Activated CD8-positive, alpha-beta memory T cell treated with anti-CD3 and anti-CD28 coated beads for 4 hours (primary cell): ENCODE results near the gene RNF223.

Experiments
- DNase-seq, 2 donors: peaks; one replicate each; pipeline ENCODE4 v3.0.0-alpha.2; 2020; ENCODE audit warnings: low read depth in 2 of 2

Gene RNF223

DNA sequence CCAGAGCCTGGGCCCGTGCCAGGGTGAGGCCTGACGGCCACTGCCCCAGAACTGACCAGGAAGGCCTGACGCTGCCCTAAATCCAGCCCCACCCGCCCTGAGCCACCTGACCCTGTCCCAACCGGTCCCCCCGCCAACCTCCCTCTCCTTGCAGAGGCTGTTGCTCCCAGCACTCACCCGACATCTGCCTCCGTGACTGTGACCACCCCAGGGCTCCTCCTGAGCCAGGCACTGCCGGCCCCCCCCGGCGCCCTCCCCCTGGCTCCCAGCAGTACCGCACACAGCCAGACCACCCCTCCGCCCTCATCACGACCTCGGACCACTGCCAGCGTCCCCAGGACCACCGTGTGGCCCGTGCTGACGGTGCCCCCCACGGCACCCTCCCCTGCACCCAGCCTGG lies 27.9 kb downstream of the RNF223 start:
- DNase-seq, result no peak

- no peak for DNase-seq
Measured at GRCh38 chr1:1045129-1045528, 29.0 kb downstream of the RNF223 start.

DNA sequence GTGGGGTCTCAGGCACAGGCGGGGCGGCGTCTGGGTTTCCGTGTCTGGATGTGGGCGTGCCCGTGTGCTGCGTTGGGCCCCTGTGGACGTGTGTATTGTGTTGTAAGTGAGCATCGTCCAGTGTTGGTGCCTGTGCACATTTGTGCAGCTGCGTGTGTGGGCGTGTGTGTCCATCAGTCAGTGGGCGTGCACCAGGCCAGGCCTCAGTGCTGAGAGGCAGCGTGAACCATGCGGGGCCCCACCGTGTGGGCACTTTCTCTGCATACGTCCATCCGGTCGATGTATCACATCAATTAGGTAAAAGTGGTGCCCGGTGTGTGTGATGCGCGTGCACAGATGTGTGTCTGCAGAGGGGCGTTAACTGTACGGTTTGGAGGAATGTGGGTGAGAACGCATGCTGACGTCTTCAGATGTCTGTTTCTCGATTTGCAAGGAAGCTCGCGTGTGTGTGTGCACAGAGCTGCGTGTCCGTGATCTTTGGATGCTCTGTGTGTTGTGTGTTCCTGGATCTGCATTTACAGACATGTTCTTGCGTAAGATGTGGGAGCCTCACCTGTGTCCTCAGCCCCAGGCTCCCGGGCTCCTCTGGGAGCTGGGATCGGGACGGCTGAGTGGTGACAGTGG lies 29.5 kb downstream of the RNF223 start:
- no peak for DNase-seq

DNA sequence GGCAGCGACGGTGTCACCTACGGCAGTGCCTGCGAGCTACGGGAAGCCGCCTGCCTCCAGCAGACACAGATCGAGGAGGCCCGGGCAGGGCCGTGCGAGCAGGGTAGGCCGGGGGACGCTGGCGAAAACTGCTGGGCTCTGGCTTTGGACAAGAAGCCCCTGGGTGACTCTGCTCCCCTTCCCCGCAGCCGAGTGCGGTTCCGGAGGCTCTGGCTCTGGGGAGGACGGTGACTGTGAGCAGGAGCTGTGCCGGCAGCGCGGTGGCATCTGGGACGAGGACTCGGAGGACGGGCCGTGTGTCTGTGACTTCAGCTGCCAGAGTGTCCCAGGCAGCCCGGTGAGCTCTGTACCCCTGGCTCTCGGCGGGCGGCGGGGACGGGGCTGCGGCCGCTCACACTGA lies 30.2 kb downstream of the RNF223 start:
- no peak for DNase-seq

GRCh38 chr1:1043411-1043810 lies 30.7 kb downstream of the RNF223 start:
- DNase-seq, result no peak

GRCh38 chr1:1042835-1043234 lies 31.3 kb downstream of the RNF223 start:
- DNase-seq, result no peak

DNA sequence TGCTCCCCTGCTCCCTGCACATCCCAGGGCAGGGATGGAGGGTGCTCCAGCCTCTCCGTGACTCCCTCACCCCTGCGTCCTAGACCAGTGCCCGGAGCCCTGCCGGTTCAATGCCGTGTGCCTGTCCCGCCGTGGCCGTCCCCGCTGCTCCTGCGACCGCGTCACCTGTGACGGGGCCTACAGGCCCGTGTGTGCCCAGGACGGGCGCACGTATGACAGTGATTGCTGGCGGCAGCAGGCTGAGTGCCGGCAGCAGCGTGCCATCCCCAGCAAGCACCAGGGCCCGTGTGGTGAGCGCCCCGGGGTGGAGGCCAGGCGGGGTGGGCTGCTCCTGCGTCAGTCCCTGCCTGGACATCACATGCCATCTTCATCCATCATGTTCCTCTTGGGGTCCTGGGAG lies 32.2 kb downstream of the RNF223 start:
- no peak for DNase-seq

- no peak for DNase-seq
Measured at GRCh38 chr1:1041092-1041523, 33.0 kb downstream of the RNF223 start.

DNA sequence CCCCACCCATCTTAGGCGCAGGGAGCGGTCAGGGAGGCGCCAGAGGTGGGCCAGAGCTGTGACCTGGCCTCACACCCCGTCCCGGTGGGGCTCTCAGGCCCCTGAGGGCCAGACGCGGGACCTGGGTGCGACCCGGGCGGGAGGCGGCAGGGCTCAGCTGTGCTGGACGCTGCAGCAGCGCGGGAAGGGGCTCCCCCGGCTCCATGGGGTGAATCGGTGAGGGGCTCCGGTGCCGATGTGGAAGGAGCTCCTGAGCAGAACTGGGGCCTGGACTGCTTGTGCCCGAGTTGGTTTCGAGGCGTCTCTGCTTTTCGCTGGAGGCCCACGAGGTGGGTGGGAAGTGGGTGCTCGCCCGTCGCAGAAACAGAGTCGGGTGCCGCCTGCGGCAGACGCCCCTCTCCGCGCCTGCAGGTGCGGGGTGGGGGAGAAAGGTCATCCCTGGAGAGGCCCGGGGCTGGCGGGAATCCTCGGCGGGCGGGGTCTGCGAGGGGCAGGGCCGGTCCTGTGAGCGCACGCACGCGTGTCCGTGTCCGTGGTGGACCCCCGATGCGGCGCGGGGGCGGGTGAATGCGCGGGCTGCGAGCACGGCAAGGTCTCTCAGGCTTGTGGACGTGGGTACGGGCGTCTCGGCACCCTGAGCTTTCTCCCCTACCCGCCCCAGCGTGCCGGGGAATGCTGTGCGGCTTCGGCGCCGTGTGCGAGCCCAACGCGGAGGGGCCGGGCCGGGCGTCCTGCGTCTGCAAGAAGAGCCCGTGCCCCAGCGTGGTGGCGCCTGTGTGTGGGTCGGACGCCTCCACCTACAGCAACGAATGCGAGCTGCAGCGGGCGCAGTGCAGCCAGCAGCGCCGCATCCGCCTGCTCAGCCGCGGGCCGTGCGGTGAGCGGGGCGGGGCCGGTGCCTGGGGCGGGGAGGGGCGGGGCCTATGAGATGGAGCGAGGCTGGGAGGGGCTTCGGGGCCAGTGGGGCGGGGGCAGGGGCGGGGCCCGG lies 33.8 kb downstream of the RNF223 start:
- DNase-seq, result peak; percentile 47 to 57

- DNase-seq, result no peak
Measured at GRCh38 chr1:1039145-1039910, 34.8 kb downstream of the RNF223 start.

- DNase-seq, result no peak
Measured at GRCh38 chr1:1038694-1039093, 35.4 kb downstream of the RNF223 start.

- DNase-seq, result no peak
Measured at GRCh38 chr1:1037366-1038327, 36.5 kb downstream of the RNF223 start.

GRCh38 chr1:1035291-1035943 lies 38.7 kb downstream of the RNF223 start:
- DNase-seq, result no peak

GRCh38 chr1:1034439-1034781 lies 39.7 kb downstream of the RNF223 start:
- DNase-seq, result no peak

DNA sequence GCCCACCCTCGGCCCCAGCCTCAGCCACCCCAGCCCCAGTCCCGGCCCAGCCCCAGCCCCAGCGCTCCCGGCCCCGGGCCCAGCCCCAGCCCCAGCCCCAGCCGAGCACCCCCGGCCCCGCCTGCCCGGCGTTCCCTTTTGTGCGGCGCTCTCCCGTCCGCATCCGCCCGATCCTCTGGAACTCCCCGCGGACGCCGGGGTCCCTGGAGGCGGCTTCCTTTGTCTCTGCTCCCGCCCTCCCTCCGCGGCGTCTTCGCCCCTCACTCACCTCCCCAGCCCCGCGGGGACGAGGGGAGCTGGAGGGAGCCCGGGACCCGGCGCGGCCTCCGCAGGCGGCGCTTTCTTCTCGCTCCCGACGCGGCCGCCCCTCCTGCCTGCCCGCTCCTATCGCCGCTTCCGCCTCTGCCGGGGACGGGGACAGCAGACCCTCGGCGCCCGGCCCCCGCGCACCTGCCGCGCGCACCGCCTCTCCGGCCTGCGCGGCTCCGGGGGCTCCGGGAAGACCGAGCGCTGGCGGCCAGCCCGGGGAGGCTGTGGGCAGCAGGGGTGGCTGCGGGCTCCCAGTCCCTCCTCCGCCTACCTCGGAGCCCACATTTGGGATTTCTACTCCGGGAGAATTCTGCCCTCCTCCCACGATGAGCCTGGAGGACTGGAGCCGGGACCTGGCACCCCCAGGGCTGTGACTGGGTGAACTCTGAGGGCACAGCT lies 40.2 kb downstream of the RNF223 start:
- DNase-seq, result no peak

- DNase-seq, result peak; percentile 88 to 90
Measured at GRCh38 chr1:1033009-1033587, 41.0 kb downstream of the RNF223 start.

DNA sequence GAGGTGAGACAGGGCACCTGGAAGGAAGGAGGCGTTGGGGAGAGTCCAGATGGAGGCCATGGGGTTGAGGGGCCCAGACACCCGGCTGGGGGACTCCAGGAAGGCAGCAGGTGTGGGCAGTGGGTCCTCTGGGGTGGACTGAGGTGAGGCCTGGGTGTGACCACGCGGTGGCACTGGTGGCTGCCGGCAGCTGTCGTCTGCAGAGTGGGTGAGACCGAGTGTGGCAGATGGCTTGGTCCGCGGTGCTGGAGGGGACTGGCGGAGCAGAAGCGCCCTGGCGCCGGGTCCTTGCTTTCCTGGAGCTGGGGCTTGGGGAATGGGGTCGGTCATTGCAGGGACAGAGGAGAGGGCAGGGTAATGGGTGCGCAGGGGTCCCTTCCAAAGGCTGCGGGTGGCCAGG lies 41.7 kb downstream of the RNF223 start:
- no peak for DNase-seq

- no peak for DNase-seq
Measured at GRCh38 chr1:1031659-1032235, 42.4 kb downstream of the RNF223 start.
